Gastroesophageal sphincter (tissue), 4 donors: ENCODE data around the gene ARHGAP6. TPM values are rescaled to one million over a fixed set of nuclear protein-coding genes. Genes with fewer than 3 reads are reported as not detected.
A peak's percentile ranks its signal among the peaks of the same experiment; 100 is the strongest.

ENCODE experiments used
- ATAC-seq: fragments of 150-250 bp; one replicate; pipeline ENCODE4 v1.9.1; 2016; ENCODE audit warnings: mild to moderate bottlenecking, moderate library complexity
- H3K27ac ChIP-seq, 4 donors: fragments of 200-600 bp; sonication (generic) in 3 of 4; 1 replicate in 3 of 4; 2 replicates in 1 of 4; pipeline ENCODE4 v1.5.1; 2016 to 2019
- H3K27me3 ChIP-seq: fragments of 200-600 bp; sonication (generic); one replicate; pipeline ENCODE4 v1.5.1; 2019
- H3K36me3 ChIP-seq, 2 donors: fragments of 200-600 bp; sonication (generic); one replicate each; pipeline ENCODE4 v1.5.1; 2019; ENCODE audit warnings: control low read depth in 1 of 2
- H3K4me1 ChIP-seq, 3 donors: fragments of 200-600 bp; sonication (generic); 1 replicate in 2 of 3; 2 replicates in 1 of 3; pipeline ENCODE4 v1.5.1; 2016 to 2019; ENCODE audit warnings: control low read depth in 2 of 3
- H3K4me3 ChIP-seq, 2 donors: fragments of 200-600 bp; sonication (generic); one replicate each; pipeline ENCODE4 v1.5.1; 2019; ENCODE audit warnings: mild to moderate bottlenecking in 1 of 2, moderate library complexity in 1 of 2
- H3K9me3 ChIP-seq, 3 donors: fragments of 200-600 bp; sonication (generic); one replicate each; pipeline ENCODE4 v1.5.1; 2017 to 2019; ENCODE audit warnings: control low read depth in 2 of 3
- CTCF ChIP-seq, 4 experiments: fragments of 200-600 bp in 2 of 4; fragments of 450-650 bp in 2 of 4; sonication (generic) in 1 of 4; IDR thresholded peaks; one replicate each; pipeline ENCODE4 v1.5.1; 2017 to 2019; ENCODE audit warnings: antibody characterized with exemption in 4 of 4, mild to moderate bottlenecking in 2 of 4, moderate library complexity in 2 of 4
- EP300 ChIP-seq: sonication (generic); formaldehyde crosslinking; IDR thresholded peaks from one replicate; pipeline ENCODE4 v1.6.1; 2017; ENCODE audit warnings: antibody characterized with exemption, mild to moderate bottlenecking
- POLR2A ChIP-seq, 2 donors: fragments of 450-650 bp; IDR thresholded peaks; one replicate each; pipeline ENCODE4 v1.6.1; 2017; ENCODE audit warnings: antibody characterized with exemption in 2 of 2, mild to moderate bottlenecking in 2 of 2, moderate library complexity in 1 of 2
- POLR2AphosphoS5 ChIP-seq: sonication (generic); formaldehyde crosslinking; IDR thresholded peaks from one replicate; pipeline ENCODE4 v1.6.1; 2017; ENCODE audit warnings: antibody characterized with exemption
- WGBS, 2 donors: methylation state at CpG; one replicate each; pipeline ENCODE4 v1.1.5; 2018; ENCODE audit warnings: low coverage in 1 of 2; 5-methylcytosine and 5-hydroxymethylcytosine counted together
- total RNA-seq, 4 donors: library from RNA; depleted of rRNA; stranded (reverse); fragments of >200 nt; gene quantifications; one replicate each; pipeline ENCODE4 v1.1.0, GENCODE V29; 2016

Gene ARHGAP6
- total RNA-seq, 4 donors from 2014 or later: 25.2 to 35.1 (median 31.8) TPM

- ATAC-seq: no peak
- H3K27ac ChIP-seq: peak overlapping the region in 1 of 4 donors; percentile 14
- H3K4me3 ChIP-seq: no peak overlapping the region
- no peaks in the 10 kb centered on the region for H3K27me3 ChIP-seq
- H3K36me3 ChIP-seq: no peaks in the 10 kb centered on the region
- no peaks in the 10 kb centered on the region for H3K9me3 ChIP-seq
- 7 to 23% methylated on average over 5 of the region's 5 CpGs for WGBS, 2 donors
- no peak for TF ChIP-seq POLR2AphosphoS5
- TF ChIP-seq EP300: no peak
- TF ChIP-seq CTCF (IDR thresholded peaks at IDR 0.05): peak; percentile 14 to 27 (median 19)
- peaks cover 0 to 16% (median 2%) of the 10 kb centered on the region in 3 donors for H3K4me1 ChIP-seq
Observed at GRCh38 chrX:11678158-11678557, 12.4 kb upstream of the ARHGAP6 start.

- no peak for ATAC-seq
- H3K4me3 ChIP-seq: no peak overlapping the region
- H3K27ac ChIP-seq: no peak overlapping the region
- H3K9me3 ChIP-seq: no peaks in the 10 kb centered on the region
- H3K27me3 ChIP-seq: no peaks in the 10 kb centered on the region
- no peak for TF ChIP-seq EP300
- no peak for TF ChIP-seq POLR2A (IDR thresholded peaks at IDR 0.05)
- TF ChIP-seq POLR2AphosphoS5: no peak
- no peak for TF ChIP-seq CTCF (IDR thresholded peaks at IDR 0.05)
- no peaks in the 10 kb centered on the region for H3K4me1 ChIP-seq
- H3K36me3 ChIP-seq: no peaks in the 10 kb centered on the region
- WGBS, 2 donors: 77% methylated on average over 4 of the region's 4 CpGs; no CpG with 5 or more reads in 1 of the 2 donors
Observed at GRCh38 chrX:11672213-11672612, 6.5 kb upstream of the ARHGAP6 start.

GRCh38 chrX:11670316-11670715 is 4.6 kb upstream of the ARHGAP6 start:
- no peaks in the 10 kb centered on the region for H3K36me3 ChIP-seq
- H3K9me3 ChIP-seq: no peaks in the 10 kb centered on the region
- no peaks in the 10 kb centered on the region for H3K4me1 ChIP-seq
- ATAC-seq: no peak
- no peak overlapping the region for H3K4me3 ChIP-seq
- TF ChIP-seq POLR2A (IDR thresholded peaks at IDR 0.05) (no peak), POLR2AphosphoS5 (no peak), EP300 (no peak), CTCF (IDR thresholded peaks at IDR 0.05) (no peak)
- no peak overlapping the region for H3K27ac ChIP-seq
- WGBS, 2 donors: 73% methylated on average over 1 of the region's 1 CpG; no CpG with 5 or more reads in 1 of the 2 donors
- H3K27me3 ChIP-seq: no peaks in the 10 kb centered on the region

DNA sequence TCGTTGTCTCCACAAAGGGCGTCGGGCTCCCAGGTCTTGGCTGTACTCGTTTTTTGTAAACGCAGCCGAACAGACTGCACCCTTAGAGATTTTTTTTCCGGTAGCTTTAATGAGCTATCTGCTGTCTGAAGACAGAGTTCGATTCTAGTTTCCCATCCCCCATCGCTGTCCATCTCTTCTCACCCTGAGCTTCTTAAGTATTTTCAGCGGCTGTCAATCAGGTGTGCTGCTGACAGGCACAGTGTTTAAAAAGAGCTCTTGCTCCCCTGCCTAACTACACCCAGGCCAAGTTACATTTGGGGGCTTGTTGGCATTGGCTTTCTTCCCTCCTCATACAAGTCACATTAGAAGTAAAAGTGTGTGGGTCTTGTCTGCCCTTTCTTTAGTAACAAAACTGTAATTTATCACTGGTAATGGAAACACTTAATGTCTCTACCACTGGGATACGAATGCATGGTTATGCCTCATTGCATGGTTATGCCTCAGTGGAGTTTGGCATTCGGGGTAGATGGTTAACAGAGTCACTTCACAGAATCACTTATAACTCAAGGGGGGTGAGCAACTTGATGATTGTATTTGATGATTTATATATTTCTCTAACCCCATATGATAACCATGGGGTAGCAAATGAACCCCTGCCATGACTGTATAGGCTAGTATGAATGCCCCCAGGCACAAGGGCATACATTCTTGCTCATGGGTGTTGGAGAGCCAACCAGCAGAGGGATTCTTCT is 1.4 kb upstream of the ARHGAP6 start:
- Histone ChIP-seq H3K27ac (peak overlapping the region in 1 of 4 donors; percentile 82), H3K4me3 (peak overlapping the region in 1 of 2 donors; percentile 64), H3K4me1 (peaks cover 0 to 4% (median 0%) of the 10 kb centered on the region in 3 donors), H3K27me3 (no peaks in the 10 kb centered on the region), H3K9me3 (no peaks in the 10 kb centered on the region), H3K36me3 (no peaks in the 10 kb centered on the region)
- ATAC-seq: no peak
- no peak for TF ChIP-seq CTCF (IDR thresholded peaks at IDR 0.05)
- WGBS, 2 donors: 13 to 32% methylated on average over 11 of the region's 12 CpGs

GRCh38 chrX:11666164-11666563 is 444 bp upstream of the ARHGAP6 start:
- no peaks in the 10 kb centered on the region for H3K9me3 ChIP-seq
- peak overlapping the region; percentile 57 to 84 (median 81) for H3K27ac ChIP-seq
- no peak for TF ChIP-seq EP300
- no peak for TF ChIP-seq CTCF (IDR thresholded peaks at IDR 0.05)
- no peak for TF ChIP-seq POLR2AphosphoS5
- TF ChIP-seq POLR2A (IDR thresholded peaks at IDR 0.05): no peak
- 0 to 17% methylated on average over 2 to 19 of the region's 24 CpGs for WGBS, 2 donors
- peak overlapping the region; percentile 64 to 94 for H3K4me3 ChIP-seq
- no peak for ATAC-seq
- no peaks in the 10 kb centered on the region for H3K36me3 ChIP-seq
- no peaks in the 10 kb centered on the region for H3K27me3 ChIP-seq
- H3K4me1 ChIP-seq: peaks cover 0 to 11% (median 0%) of the 10 kb centered on the region in 3 donors
